Inflammatory macrophage treated with lipopolysaccharide for 1 hour (primary cell): ENCODE measurements around the gene PEX1.
A peak's percentile ranks its signal among the peaks of the same experiment; 100 is the strongest.
"Not testable (repeated sequence)": the region's sequence is repeated elsewhere in the genome, so short reads cannot be mapped to it uniquely, and the experiment has no call there.

ENCODE experiments used
- DNase-seq, 2 donors: peaks; one replicate each; pipeline ENCODE4 v3.0.0-alpha.2; 2020 to 2022

The PEX1 gene

DNA sequence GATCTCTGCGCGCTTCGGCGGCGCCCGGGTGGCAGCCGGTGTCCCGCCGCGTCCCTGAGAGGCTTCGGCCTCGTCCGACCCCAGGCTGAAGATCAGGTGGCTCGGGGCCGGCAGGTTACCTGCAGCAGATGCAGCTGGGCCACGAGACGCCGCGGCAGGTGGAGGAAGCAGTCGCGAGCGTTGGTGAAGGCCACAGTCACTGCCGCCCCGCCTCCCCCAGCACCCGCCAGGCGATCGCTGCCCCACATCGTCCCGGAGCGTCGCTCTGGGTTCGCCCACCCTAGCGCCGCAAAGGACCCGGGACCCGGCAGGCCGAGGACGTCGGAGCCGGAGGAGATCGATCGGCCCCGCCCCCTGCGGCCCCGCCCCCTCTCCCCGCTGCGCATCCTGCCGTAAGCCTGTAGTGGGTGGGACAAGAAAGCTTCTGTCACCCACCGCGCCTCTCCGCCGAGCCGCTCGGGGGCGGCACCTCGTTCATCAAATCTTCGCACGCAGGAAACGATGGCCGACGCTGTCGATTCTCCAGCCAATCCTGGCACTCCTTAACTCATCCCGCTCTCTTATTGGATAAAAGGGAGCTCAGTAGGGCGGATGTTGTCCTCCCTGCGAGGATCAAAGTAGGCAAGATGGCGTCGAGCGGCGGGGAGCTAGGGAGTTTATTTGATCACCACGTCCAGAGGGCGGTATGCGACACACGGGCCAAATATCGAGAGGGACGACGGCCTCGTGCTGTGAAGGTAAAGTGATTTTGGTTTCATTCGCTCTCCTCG, at the start of gene PEX1, which contains the start of gene RBM48:
Gene PEX1, minus strand, starts transcription at position 333 of the 770 bp plus-strand sequence. Its CDS starts 85 bp downstream, at position 248.
Gene RBM48, plus strand, starts transcription at position 608 of the 770 bp plus-strand sequence. Its CDS starts 19 bp downstream, at position 627.
- DNase-seq: peak; percentile 98 to 99

DNA sequence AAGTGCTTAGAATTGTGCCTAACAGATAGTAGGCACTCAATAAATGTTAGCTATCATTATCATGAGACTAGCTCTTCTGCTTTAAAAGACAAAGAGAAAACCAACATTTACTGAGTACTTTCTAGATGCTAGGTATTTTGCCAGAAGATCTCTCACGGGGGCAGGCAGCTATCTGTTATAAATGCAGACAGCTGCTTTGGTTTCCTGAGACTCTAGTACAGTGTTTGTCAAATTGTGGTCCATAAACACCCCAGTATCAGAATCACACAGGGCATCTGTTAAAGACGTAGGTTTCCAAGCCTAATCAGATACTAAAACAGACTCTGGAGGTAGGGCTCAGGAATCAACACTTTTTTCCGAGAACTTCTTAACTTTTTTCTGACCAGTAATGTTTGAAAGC, 48.0 kb upstream of the PEX1 start:
- DNase-seq: no peak

- DNase-seq: no peak
Measured at GRCh38 chr7:92569137-92569536, 40.8 kb upstream of the PEX1 start.

GRCh38 chr7:92567460-92567859, 39.1 kb upstream of the PEX1 start:
- no peak for DNase-seq

DNA sequence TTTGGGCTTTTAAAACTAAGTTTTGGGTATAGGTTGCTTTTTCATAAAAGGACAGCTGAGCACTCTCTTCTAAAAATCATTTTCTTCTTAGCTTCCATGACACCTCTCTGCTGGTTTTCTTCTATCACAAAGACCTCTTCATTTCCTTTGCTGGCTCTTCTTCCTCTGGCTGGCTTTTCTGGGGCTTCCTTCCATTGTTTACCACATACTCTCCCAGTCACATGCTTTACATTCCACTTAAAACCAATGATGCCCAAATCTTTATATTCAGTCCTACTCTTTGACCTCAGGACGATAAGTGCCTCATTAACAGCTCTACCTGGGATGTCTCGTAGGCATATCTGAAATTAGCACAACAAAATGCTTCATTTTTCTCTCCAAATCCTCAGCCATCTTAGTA, 35.0 kb upstream of the PEX1 start:
- DNase-seq: no peak

DNA sequence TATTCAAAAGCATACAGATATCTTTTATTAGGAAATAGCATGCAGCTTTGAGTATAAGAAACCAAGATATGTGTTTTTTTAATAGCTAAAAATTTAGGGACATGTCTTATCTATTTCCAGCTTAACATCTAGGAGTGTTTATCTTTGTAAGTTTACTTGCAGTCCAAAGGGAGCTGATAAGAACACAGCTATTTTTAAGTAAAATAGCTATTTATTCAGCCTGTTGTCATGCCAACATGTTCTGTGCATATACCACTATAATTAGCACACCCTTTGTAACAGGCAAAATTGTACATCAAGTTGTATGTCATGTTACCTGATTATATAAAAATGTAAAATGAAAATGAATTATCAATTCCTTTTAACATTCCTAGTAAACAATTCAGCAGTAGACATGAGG, 32.3 kb upstream of the PEX1 start:
- no peak for DNase-seq

- no peak for DNase-seq
Measured at GRCh38 chr7:92557808-92558362, 29.6 kb upstream of the PEX1 start.

- DNase-seq: no peak
Measured at GRCh38 chr7:92557249-92557648, 28.9 kb upstream of the PEX1 start.

GRCh38 chr7:92550194-92550593, 21.9 kb upstream of the PEX1 start:
- DNase-seq: no peak

DNA sequence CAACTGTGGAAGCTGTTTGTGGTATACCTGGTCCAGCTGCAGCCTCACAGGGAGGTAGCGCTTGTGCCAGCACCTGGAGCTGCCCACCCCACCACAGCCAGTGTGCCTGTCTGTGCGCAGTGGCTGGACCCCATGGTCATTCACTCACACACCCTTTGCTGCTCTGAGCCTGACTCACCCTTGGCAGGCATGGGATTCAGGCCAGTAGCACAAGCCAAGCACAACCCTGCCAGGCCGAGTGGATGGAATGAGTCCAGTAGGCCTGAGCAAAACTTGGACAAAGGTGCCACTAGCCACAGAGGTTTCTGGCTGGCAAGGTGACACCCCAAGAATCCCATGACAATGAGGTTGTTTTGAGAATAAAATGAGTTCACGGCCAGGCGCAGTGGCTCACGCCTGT, 19.3 kb upstream of the PEX1 start:
- no peak for DNase-seq

GRCh38 chr7:92546856-92547497, 18.7 kb upstream of the PEX1 start:
- DNase-seq: no peak

GRCh38 chr7:92545116-92545515, 16.8 kb upstream of the PEX1 start:
- DNase-seq: not testable (repeated sequence)

DNA sequence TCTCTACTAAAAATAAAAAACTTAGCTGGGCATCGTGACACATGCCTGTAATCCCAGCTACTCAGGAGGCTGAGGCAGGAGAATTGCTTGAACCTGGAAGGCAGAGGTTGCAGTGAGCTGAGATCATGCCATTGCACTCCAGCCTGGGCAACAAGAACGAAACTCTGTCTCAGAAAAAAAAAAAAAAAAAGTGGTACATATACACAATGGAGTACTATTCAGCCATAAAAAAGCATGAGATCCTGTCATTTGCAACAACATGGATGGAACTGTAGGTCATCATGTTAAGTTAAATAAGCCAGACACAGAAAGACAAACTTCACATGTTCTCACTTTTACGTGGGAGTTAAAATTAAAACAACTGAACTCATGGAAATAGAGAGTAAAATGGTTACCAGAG, 15.2 kb upstream of the PEX1 start:
- DNase-seq: not testable (repeated sequence)

- no peak for DNase-seq
Measured at GRCh38 chr7:92534572-92534971, 6.3 kb upstream of the PEX1 start.

- DNase-seq: no peak
Measured at GRCh38 chr7:92528958-92529264, 591 bp upstream of the PEX1 start.

- peak; percentile 19 to 22 for DNase-seq
Measured at GRCh38 chr7:92527300-92528187, 776 bp downstream of the PEX1 start.

- no peak for DNase-seq
Measured at GRCh38 chr7:92523110-92523509, 5.2 kb downstream of the PEX1 start.

DNA sequence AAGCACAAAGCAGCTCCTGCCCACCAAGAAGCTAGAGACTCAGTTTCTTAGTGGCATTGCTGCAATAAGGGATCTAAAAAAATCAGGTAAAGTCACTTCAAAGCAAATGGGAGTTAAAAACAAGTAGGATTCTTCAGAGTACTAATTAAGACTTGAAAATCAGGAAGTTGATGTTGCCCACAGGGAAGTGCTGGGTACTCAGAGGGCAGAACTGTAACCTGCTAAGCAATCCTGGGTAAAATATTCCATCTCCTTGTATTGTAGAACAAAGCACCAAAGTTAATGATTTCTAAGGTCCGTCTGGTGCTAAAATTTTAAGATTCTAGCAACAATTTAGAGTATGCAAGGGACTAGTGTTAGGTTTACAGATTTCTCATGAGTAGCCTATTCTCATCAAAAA, 8.3 kb downstream of the PEX1 start:
- peak in 1 of 2 donors; percentile 7 for DNase-seq

- no peak for DNase-seq
Measured at GRCh38 chr7:92517631-92518030, 10.7 kb downstream of the PEX1 start.

DNA sequence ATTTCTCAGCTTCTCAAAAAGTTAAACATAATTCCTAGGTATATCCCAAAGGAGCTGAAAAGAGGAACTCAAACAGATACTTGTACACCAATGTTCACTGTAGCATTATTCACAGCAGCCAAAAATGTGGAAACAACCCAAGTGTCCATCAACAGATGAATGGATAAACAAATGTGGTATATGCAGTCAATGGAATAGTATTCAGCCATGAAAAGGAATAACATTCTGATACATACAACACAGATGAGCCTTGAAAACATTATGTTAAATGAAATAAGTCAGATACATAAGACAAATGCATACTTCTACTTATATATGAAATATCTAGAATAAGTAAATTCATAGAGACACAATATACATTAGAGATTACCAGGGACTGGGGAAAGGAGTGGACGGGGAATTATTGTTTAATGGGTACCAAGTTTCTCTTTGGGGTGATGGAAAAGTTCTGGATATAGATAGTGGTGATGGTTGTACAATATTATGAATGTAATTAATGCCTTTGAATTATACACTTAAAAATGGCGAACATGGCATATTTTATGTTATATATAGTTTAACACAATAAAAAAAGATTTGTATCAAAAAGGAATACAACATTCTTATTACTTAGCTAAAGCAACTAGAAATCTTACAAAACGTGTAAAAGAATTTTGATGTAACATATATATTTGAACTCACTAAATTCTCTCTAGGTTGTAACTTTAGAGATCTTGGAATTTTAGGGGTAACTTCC, 15.0 kb downstream of the PEX1 start:
- no peak for DNase-seq

GRCh38 chr7:92508946-92509345, 19.4 kb downstream of the PEX1 start:
- no peak for DNase-seq

- no peak for DNase-seq
Measured at GRCh38 chr7:92506363-92506762, 22.0 kb downstream of the PEX1 start.

GRCh38 chr7:92504563-92504962, 23.8 kb downstream of the PEX1 start:
- DNase-seq: no peak
